Activated naive CD4-positive, alpha-beta T cell treated with anti-CD3 and anti-CD28 coated beads, Interleukin-2, amount 50 U/mL, for 72 hours (primary cell): ENCODE results near the gene BBX. TPM values are rescaled to one million over a fixed set of nuclear protein-coding genes. Genes with fewer than 3 reads are reported as not detected.

Experiments
- ATAC-seq, 2 donors: fragments of 150-1000 bp; cut with Tn5 transposase; 2 replicates each; pipeline ENCODE4 v1.10.0; 2021; ENCODE audit warnings: mild to moderate bottlenecking in 2 of 2, moderate library complexity in 2 of 2
- DNase-seq, 2 donors: peaks; one replicate each; pipeline ENCODE4 v3.0.0; 2021 to 2022; ENCODE audit warnings: low spot score in 2 of 2
- H3K27ac Mint-ChIP-seq, 2 donors: one replicate each; pipeline ENCODE4 v1.8.0; 2022; ENCODE audit warnings: mild to moderate bottlenecking in 2 of 2, mixed read lengths in 2 of 2
- H3K36me3 Mint-ChIP-seq, 2 donors: one replicate each; pipeline ENCODE4 v1.8.0; 2022; ENCODE audit warnings: mixed read lengths in 2 of 2
- H3K9me3 Mint-ChIP-seq, 2 donors: one replicate each; pipeline ENCODE4 v1.8.0; 2022; ENCODE audit warnings: mixed read lengths in 2 of 2
- total RNA-seq, 2 donors: library from RNA; stranded (reverse); gene quantifications; one replicate each; pipeline ENCODE4 v1.2.3, GENCODE V29; 2022

BBX gene
- total RNA-seq, 2 donors from 2014 or later = 42.9 to 46.0 TPM

DNA sequence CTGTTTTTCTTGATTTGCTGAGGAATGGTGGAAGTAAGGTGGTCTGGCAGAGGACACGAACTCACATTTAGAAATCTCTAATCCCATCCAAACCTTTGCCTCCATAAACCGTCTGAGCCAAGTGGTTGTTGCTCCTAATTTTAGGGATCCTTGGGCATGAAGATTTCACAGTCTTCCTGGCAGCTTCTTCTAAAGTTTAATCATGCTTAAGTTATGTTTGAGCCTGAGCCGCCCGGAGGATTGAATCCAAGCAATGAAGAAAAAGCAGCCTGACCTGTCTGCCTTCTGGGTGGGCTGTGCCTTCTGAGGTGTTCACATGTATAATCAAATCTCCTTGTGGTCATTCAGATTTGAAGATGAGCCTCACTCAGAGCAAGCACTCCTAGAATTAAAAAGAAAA, 319.1 kb downstream of the BBX start:
- no peaks in the 10 kb centered on the region for H3K36me3 Mint-ChIP-seq
- H3K27ac Mint-ChIP-seq = no peak overlapping the region
- no peaks in the 10 kb centered on the region for H3K9me3 Mint-ChIP-seq
- DNase-seq (no peak), ATAC-seq (no peak)

DNA sequence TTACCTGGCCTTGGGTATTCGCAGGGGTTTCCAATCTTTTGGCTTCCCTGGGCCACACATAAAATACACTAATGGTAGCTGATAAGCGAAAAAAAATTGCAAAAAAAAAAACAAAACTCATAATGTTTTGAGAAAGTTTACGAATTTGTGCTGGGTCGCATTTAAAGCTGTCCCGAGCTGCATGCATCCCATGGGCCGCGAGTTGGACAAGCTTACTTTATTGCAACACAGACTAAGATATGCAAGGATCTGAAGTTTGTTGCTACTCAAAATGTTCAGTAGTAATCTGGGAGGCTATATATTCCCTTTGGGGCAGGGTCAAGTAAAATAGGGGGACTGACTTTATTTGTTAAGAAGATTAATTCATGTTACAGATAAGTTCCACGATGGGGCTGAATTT, 320.2 kb downstream of the BBX start:
- no peaks in the 10 kb centered on the region for H3K36me3 Mint-ChIP-seq
- H3K9me3 Mint-ChIP-seq = no peaks in the 10 kb centered on the region
- ATAC-seq (no peak), DNase-seq (no peak)
- H3K27ac Mint-ChIP-seq = no peak overlapping the region

DNA sequence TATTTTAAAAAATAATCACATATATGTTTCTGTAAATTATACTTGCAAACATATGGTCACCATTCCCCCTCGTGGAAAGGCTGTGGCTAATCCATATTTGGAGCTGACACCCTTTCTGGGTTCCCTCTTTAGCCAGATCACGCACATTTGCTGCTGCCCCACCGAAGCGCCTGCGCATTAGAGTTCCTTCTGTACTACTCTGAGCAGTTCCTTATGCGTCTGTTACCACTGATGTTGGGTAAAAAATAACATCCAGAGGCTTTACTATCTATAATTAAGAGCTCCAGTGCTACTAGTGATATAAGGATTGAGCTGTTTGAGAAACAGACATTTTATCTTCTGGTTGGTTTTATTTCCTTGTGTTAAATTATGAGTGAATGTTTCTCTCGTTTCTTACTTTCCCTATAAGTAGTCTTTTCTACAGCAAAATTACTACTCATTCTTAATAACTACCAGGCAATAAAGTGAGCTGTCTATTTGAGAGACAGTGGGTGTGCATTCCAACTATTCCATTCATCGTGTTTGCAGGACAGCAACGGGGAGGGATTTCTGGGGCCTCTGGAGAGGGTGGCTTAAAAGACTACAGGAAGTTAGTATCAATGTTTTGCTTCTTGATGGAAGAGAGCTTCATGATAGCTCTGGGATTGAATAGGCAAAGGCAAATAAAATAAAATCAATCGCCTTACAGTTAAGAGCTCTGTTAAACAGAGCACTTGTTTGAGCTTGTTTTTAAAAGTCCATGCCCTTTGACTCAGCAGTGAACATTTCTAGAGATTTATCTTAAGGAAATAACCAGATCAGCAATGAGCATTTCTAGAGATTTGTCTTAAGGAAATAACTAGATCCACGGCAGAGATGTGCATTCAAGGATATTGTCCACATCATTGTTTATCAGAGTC, 322.9 kb downstream of the BBX start:
- DNase-seq = no peak
- H3K9me3 Mint-ChIP-seq = peaks cover 0 to under 1% of the 10 kb centered on the region in 2 donors
- H3K27ac Mint-ChIP-seq = no peak overlapping the region
- no peaks in the 10 kb centered on the region for H3K36me3 Mint-ChIP-seq
- ATAC-seq = no peak

DNA sequence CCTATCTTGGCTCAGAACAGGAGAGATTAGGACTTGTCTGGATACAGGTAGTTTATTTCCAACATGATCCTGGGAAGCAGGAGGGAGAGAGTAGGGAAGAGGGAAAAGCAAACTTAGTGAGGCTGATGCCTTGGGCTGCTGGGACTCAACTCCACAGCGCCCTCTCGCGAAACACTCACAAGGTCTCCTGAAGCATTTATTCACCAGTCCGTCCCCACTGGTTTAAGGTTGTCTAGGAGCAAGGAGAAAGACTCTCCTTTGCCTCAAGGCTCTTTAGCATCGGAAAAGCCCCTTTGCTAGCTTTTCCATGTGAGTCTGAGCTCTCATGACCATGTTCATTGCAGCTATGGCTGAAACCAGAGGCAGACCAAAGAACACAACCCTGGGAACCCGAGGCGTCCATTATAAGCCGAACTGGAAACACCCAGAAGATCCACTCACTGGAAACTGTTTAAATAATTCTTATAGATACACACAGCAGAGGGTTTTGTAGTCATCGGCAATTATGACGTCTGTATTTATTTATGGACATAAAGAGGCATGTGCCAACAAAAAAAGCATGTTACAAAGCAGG, 323.6 kb downstream of the BBX start:
- DNase-seq (peak in 1 of 2 donors; percentile 41), ATAC-seq (no peak)
- H3K27ac Mint-ChIP-seq = no peak overlapping the region
- H3K9me3 Mint-ChIP-seq = peaks cover 0 to 4% of the 10 kb centered on the region in 2 donors
- H3K36me3 Mint-ChIP-seq = no peaks in the 10 kb centered on the region

DNA sequence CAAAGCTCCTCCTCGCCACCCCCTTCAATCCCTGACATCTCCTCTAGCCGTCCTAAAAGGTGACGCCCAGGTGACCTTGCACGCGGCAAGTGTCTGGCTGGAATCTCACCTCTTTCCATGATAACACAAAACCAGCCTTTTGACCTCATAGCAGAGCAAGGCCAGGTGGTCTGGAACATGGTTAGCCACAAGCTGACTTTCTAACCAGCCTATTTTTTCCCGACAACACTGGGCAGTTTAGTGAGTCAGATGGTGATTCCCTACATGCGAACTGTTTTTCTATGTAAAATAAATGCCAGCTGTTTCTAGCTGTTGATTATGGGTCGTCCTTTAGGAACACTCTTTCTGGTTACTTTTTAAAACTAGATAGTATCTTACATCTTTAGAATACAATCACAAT, 325.0 kb downstream of the BBX start:
- no peak for ATAC-seq
- no peak overlapping the region for H3K27ac Mint-ChIP-seq
- H3K36me3 Mint-ChIP-seq = peaks cover 0 to 4% of the 10 kb centered on the region in 2 donors

DNA sequence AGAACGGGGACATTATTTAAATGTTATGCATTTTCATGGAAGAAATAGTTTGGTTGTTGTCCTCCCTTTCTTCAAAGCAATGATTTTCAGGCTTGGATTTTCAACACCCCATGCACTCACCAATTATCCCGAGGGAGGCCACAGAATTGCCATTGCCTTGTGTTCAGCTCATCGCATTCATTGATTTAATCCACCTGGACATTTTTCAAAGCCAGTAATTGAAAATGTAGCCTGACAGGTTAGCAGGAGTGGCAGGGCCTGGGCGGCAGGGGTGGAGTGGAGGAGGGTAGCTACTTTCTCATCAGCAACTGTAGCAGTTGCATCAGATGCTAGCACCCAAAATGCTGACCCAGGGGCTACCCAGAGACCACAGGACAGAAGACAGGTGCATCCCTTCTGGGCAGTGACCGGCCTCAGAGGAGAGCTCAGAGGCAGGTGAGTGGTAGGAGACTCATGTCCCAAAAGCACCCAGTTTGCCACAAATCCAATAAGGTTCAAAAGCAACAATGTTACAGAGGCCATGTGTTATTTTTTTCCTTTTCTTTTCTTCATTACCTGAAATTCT, 325.7 kb downstream of the BBX start:
- H3K9me3 Mint-ChIP-seq = peaks cover 0 to 10% of the 10 kb centered on the region in 2 donors
- H3K36me3 Mint-ChIP-seq = peaks cover 0 to 5% of the 10 kb centered on the region in 2 donors
- DNase-seq (no peak), ATAC-seq (no peak)
- H3K27ac Mint-ChIP-seq = no peak overlapping the region

More for the DNA sequence above, 325.0 kb downstream of the BBX start:
- no peak for DNase-seq
- H3K9me3 Mint-ChIP-seq = peaks cover 0 to 9% of the 10 kb centered on the region in 2 donors

DNA sequence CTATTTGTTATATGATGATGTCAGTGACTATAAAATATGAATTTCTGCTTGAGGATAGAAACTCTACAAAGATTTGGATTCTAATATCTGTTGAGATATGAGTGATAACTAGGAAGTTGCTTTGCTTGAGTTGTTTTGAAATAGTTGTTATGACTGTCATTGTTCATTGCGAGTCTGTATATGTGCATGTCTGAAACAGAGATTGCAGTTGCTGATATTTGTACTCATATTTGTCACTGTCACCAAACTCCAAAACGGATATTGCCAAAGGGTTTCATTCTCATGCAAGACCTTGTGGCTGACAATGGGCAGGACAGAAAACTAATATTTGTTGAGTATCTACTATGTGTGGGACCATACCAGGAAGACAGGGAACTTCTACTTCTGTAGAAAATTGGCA, 327.9 kb downstream of the BBX start:
- ATAC-seq = no peak
- H3K27ac Mint-ChIP-seq = no peak overlapping the region
- H3K36me3 Mint-ChIP-seq = peaks cover 0 to 5% of the 10 kb centered on the region in 2 donors
- H3K9me3 Mint-ChIP-seq = peaks cover 0 to 10% of the 10 kb centered on the region in 2 donors
- DNase-seq = no peak

DNA sequence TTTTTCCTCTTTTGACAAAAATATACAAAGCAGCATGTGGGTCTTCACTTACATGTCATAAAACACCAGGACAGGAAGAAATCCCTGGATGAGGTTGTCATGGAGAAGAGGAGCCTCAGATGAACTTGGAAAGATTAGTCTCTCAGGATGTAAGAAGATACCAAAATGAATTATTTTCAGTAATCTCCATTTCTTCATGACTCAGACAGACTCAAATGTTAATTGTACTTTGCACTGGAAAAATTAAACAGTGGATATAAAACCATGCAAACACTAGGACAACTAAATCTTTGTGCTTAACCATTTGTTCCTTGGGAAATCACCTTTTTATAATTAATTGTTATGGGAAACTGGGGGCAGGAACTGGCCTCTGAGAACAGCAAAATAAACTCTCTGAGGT, 331.1 kb downstream of the BBX start:
- no peak for ATAC-seq
- no peak for DNase-seq
- H3K9me3 Mint-ChIP-seq = peaks cover 0 to 10% of the 10 kb centered on the region in 2 donors
- peaks cover 0 to 5% of the 10 kb centered on the region in 2 donors for H3K36me3 Mint-ChIP-seq
- H3K27ac Mint-ChIP-seq = no peak overlapping the region

DNA sequence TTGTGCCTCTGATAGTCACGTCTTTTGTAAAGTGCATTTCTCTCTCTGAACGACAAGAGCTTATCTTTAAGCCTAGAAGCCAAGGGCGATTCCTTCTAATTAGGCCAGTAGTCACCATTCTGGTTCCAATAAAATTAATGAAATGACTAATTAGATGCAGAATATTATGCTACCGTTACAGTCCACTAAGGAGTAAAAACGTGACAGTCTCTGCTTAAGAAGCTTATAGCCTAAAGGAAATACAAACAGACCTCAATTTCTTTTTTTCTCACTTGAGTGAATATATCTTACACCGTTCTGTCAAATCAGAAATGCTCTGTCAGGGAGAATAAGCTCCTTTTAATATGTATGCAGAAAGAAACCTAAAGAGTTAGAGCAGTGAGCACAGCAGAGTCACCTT, 332.0 kb downstream of the BBX start:
- H3K36me3 Mint-ChIP-seq = peaks cover 0 to 5% of the 10 kb centered on the region in 2 donors
- no peak overlapping the region for H3K27ac Mint-ChIP-seq
- DNase-seq = no peak
- no peak for ATAC-seq
- peaks cover 0 to 10% of the 10 kb centered on the region in 2 donors for H3K9me3 Mint-ChIP-seq

DNA sequence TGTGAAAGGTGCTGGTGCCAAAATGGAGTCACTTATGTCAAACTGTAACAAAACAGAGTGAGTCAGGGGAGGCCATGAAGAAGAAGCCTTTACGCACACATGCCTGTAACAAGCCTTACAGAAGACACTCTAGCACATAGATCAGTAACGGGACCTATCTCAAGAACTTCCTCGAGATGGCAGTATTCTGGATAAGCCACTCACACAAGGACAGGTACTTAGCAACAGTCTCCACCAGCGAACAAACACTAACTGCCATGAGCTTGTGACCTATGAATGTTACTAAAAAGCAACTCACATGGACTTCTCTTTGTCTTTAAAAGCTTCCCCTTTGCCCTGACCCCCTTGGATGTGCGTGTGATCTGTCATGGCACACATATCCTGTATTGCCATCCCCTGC, 332.9 kb downstream of the BBX start:
- Mint-ChIP-seq H3K27ac (no peak overlapping the region), H3K9me3 (peaks cover 0 to 8% of the 10 kb centered on the region in 2 donors), H3K36me3 (peaks cover 0 to 5% of the 10 kb centered on the region in 2 donors)
- ATAC-seq (peak; percentile 29 to 51), DNase-seq (no peak)

DNA sequence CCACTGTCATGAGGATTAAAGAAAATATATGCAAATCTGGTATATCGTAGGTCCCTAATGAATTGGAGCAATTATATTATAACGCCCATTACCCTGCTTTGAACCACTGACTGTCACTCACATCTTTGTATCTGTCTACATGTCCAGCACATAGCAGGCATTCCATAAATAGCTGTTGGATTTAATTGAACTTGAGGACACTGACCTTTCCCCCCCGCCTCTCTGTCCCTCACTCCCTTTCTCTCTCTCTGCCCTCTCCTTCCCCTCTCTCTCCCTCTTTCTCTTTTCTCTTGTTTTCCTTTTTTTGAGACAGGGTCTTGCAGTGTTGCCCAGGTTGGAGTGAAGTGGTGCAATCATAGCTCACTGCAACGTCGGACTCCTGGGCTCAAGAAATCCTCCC, 335.1 kb downstream of the BBX start:
- DNase-seq (no peak), ATAC-seq (no peak)
- H3K9me3 Mint-ChIP-seq = peaks cover 0 to under 1% of the 10 kb centered on the region in 2 donors
- H3K36me3 Mint-ChIP-seq = peaks cover 0 to under 1% of the 10 kb centered on the region in 2 donors
- no peak overlapping the region for H3K27ac Mint-ChIP-seq

DNA sequence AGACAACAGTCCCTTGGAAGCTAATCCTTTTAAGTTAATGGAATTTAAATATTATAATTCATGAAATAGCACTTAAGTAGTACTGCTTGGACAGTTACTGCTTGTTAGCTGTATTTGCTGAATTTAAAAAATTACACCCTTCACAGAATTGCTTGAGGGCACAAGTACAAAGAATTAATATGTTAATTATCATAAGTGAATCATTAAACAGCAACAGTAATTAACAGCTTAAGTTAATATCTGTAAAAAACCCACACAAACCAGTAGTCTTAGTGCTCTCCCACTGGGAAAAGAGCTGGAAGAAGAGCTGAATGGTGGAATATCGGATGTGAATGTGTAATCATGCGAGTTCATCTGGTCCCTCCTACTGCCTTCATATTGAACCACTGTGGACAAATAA, 336.1 kb downstream of the BBX start:
- ATAC-seq = no peak
- Mint-ChIP-seq H3K36me3 (no peaks in the 10 kb centered on the region), H3K9me3 (no peaks in the 10 kb centered on the region), H3K27ac (no peak overlapping the region)
- DNase-seq = no peak

Other genes starting within 250 kb of the BBX start
- not detected for gene CCDC54, start 145.5 kb upstream of the BBX start, total RNA-seq